HCT116 (cell line): Measurements from ENCODE around the gene COPS6.

ENCODE experiments used
- EGR1 ChIP-seq: IDR thresholded peaks from 2 replicates; pipeline ENCODE4 v1.6.1; 2012; ENCODE audit warnings: low read depth
- EZH2phosphoT487 ChIP-seq: fragments of 200-600 bp; IDR thresholded peaks from 2 replicates; pipeline ENCODE4 v1.6.1; 2018; ENCODE audit warnings: antibody characterized with exemption, borderline replicate concordance
- POLR2A ChIP-seq: IDR thresholded peaks from 2 replicates; pipeline ENCODE4 v1.7.0; 2011; ENCODE audit warnings: borderline replicate concordance; ENCODE audit not compliant: insufficient read depth, insufficient read length; ENCODE audit errors: extremely low read depth
- POLR2AphosphoS5 ChIP-seq: IDR thresholded peaks from 2 replicates; pipeline ENCODE4 v1.6.1; 2011; ENCODE audit warnings: mild to moderate bottlenecking, low read depth, low read length, moderate library complexity
- SP1 ChIP-seq: IDR thresholded peaks from 2 replicates; pipeline ENCODE4 v1.6.1; 2012; ENCODE audit warnings: low read depth
- SRF ChIP-seq: IDR thresholded peaks from 2 replicates; pipeline ENCODE4 v1.6.1; 2012; ENCODE audit warnings: low read depth
- TF ChIP-seq, protein P1 (sequence below), 3 experiments: fragments of 200-600 bp in 1 of 3; sonication (generic) in 1 of 3; IDR thresholded peaks in 2 of 3; conservative IDR thresholded peaks in 1 of 3; 2 replicates each; pipeline ENCODE4 v1.5.1; 2012 to 2017; ENCODE audit warnings: low read depth in 2 of 3, low read length in 2 of 3, antibody characterized with exemption in 1 of 3, borderline replicate concordance in 1 of 3, control low read depth in 1 of 3, mild to moderate bottlenecking in 1 of 3, mixed read lengths in 1 of 3, mixed run types in 1 of 3, moderate library complexity in 1 of 3; ENCODE audit not compliant: insufficient read depth in 1 of 3
- TF ChIP-seq, protein P2 (sequence below): IDR thresholded peaks from 2 replicates; pipeline ENCODE4 v1.6.1; 2011; ENCODE audit warnings: mild to moderate bottlenecking, low read length, moderate library complexity; ENCODE audit not compliant: insufficient replicate concordance; ENCODE audit errors: extremely low read depth

DNA sequence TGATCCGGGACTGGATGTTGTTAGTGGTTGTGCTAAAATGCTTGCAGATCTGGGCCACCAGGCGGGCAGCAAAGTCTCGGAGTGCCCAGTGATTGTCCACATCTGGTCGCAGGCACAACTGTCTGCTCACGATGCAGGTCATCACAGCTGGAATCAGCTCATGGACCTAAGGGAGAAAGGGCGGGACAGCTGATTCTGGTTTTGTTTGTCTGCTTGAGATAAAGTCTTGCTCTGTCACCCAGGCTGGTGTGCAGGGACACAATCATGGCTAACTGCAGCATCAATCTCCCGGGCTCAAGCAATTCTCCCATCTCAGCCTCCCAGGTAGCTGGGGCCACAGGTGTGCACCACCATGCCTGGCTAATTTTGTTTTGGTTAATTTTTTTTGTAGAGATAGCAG lies 22.4 kb downstream of the COPS6 start:
- no peak for TF ChIP-seq POLR2A
- no peak for TF ChIP-seq EZH2phosphoT487
- TF ChIP-seq EGR1: no peak
- no peak for TF ChIP-seq SRF
- TF ChIP-seq, protein P1, sequence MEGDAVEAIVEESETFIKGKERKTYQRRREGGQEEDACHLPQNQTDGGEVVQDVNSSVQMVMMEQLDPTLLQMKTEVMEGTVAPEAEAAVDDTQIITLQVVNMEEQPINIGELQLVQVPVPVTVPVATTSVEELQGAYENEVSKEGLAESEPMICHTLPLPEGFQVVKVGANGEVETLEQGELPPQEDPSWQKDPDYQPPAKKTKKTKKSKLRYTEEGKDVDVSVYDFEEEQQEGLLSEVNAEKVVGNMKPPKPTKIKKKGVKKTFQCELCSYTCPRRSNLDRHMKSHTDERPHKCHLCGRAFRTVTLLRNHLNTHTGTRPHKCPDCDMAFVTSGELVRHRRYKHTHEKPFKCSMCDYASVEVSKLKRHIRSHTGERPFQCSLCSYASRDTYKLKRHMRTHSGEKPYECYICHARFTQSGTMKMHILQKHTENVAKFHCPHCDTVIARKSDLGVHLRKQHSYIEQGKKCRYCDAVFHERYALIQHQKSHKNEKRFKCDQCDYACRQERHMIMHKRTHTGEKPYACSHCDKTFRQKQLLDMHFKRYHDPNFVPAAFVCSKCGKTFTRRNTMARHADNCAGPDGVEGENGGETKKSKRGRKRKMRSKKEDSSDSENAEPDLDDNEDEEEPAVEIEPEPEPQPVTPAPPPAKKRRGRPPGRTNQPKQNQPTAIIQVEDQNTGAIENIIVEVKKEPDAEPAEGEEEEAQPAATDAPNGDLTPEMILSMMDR (IDR thresholded peaks at IDR 0.05 in 2 of 3, conservative IDR thresholded peaks at IDR 0.05 in 1 of 3; ENCODE audit: borderline replicate concordance in 1 of 3, insufficient read depth in 1 of 3, low read depth in 2 of 3, low read length in 2 of 3): no peak
- no peak; the same call in 1 of the 2 replicates for TF ChIP-seq POLR2AphosphoS5
- TF ChIP-seq SP1: no peak
- TF ChIP-seq, protein P2, sequence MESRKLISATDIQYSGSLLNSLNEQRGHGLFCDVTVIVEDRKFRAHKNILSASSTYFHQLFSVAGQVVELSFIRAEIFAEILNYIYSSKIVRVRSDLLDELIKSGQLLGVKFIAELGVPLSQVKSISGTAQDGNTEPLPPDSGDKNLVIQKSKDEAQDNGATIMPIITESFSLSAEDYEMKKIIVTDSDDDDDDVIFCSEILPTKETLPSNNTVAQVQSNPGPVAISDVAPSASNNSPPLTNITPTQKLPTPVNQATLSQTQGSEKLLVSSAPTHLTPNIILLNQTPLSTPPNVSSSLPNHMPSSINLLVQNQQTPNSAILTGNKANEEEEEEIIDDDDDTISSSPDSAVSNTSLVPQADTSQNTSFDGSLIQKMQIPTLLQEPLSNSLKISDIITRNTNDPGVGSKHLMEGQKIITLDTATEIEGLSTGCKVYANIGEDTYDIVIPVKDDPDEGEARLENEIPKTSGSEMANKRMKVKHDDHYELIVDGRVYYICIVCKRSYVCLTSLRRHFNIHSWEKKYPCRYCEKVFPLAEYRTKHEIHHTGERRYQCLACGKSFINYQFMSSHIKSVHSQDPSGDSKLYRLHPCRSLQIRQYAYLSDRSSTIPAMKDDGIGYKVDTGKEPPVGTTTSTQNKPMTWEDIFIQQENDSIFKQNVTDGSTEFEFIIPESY: no peak
